ENCODE measurements around the gene PRAF2. TPM values are rescaled to one million over a fixed set of nuclear protein-coding genes. Genes with fewer than 3 reads are reported as not detected.

Gene PRAF2
- total and polyA plus RNA-seq, 9 of the 15 experiments (the other 6 are each of a cell fraction or from before 2014, with no cell fraction given), result 0.24 to 5.7 (median 2.0) TPM

DNA sequence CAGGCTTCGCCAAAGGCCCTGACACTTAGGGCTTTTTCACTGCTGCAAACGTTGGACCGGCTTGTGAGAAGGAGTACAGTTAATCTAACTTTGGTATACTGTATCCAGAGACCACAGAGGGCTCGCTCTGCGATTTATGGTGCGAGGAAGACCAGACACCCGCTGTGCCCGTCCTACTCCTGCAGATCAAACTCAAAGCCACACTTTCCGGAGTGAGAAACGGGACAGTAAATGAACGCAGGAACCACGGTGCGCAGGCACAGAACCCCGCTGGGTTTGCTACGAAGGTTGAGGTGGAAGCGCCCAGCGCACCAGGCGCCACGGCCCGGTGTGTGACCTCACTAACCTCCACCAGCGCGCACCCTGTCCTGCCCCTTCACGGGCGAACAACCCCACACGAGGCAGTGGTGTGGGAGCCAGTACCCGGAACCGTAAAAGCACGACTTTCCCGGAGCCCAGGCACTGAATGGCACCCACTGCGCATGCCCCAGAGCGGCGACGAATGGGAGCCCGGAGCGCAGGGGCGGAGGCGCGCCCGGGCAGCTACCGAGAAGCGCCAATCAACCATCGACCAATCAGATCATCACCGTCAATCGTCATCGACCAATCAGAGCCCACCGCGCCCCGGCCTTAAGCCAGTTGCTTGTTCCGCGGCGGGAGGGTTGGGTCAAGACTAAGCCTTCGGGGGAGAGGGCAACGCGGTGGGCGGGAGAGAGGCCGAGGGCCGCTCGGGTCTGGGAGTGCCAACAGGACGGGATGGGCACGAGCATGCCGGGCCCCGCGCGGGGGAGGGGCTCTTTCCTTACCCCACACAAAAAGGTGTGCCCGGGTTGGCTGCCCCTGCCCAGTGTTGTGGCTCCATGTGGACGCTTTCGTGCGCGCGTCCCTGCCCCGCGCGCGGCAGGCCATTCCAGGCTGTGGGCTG, 27.2 kb upstream of the PRAF2 start (continued):
- TF ChIP-seq, protein P1, sequence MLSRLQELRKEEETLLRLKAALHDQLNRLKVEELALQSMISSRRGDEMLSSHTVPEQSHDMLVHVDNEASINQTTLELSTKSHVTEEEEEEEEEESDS (CRISPR knock-in tag; IDR thresholded peaks at IDR 0.05), result no peak
- TF ChIP-seq CTBP1 (IDR thresholded peaks at IDR 0.05; ENCODE audit: borderline replicate concordance) (peak; percentile 99), MECOM (CRISPR knock-in tag; IDR thresholded peaks at IDR 0.05) (no peak), PHTF2 (CRISPR knock-in tag; IDR thresholded peaks at IDR 0.05) (no peak), ARID3A (IDR thresholded peaks at IDR 0.05; ENCODE audit: borderline replicate concordance, low read depth, low read length) (no peak), WHSC1 (IDR thresholded peaks at IDR 0.05; ENCODE audit: low read length) (no peak), CBX3 (IDR thresholded peaks at IDR 0.05; ENCODE audit: borderline replicate concordance in 1 of 2, low read length in 2 of 2) (no peak), OTX1 (CRISPR knock-in tag; IDR thresholded peaks at IDR 0.05) (no peak), RFX5 (IDR thresholded peaks at IDR 0.05; ENCODE audit: low read depth, low read length) (no peak), HSF4 (CRISPR knock-in tag; IDR thresholded peaks at IDR 0.05; ENCODE audit: borderline replicate concordance) (no peak), DMBX1 (CRISPR knock-in tag; IDR thresholded peaks at IDR 0.05; ENCODE audit: borderline replicate concordance) (no peak), CCNT2 (IDR thresholded peaks at IDR 0.05; ENCODE audit: borderline replicate concordance, extremely low read depth, insufficient read length, low read depth, low read length) (no peak), NONO (IDR thresholded peaks at IDR 0.05; ENCODE audit: low read depth in 2 of 2, low read length in 1 of 2) (no peak), HDGF (IDR thresholded peaks at IDR 0.05) (no peak)
- TF ChIP-seq, protein P2, sequence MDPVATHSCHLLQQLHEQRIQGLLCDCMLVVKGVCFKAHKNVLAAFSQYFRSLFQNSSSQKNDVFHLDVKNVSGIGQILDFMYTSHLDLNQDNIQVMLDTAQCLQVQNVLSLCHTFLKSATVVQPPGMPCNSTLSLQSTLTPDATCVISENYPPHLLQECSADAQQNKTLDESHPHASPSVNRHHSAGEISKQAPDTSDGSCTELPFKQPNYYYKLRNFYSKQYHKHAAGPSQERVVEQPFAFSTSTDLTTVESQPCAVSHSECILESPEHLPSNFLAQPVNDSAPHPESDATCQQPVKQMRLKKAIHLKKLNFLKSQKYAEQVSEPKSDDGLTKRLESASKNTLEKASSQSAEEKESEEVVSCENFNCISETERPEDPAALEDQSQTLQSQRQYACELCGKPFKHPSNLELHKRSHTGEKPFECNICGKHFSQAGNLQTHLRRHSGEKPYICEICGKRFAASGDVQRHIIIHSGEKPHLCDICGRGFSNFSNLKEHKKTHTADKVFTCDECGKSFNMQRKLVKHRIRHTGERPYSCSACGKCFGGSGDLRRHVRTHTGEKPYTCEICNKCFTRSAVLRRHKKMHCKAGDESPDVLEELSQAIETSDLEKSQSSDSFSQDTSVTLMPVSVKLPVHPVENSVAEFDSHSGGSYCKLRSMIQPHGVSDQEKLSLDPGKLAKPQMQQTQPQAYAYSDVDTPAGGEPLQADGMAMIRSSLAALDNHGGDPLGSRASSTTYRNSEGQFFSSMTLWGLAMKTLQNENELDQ (CRISPR knock-in tag; IDR thresholded peaks at IDR 0.05; ENCODE audit: borderline replicate concordance), result no peak
- TF ChIP-seq, protein P3, sequence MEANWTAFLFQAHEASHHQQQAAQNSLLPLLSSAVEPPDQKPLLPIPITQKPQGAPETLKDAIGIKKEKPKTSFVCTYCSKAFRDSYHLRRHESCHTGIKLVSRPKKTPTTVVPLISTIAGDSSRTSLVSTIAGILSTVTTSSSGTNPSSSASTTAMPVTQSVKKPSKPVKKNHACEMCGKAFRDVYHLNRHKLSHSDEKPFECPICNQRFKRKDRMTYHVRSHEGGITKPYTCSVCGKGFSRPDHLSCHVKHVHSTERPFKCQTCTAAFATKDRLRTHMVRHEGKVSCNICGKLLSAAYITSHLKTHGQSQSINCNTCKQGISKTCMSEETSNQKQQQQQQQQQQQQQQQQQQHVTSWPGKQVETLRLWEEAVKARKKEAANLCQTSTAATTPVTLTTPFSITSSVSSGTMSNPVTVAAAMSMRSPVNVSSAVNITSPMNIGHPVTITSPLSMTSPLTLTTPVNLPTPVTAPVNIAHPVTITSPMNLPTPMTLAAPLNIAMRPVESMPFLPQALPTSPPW (CRISPR knock-in tag; IDR thresholded peaks at IDR 0.05), result peak; percentile 62
- TF ChIP-seq, protein P4, sequence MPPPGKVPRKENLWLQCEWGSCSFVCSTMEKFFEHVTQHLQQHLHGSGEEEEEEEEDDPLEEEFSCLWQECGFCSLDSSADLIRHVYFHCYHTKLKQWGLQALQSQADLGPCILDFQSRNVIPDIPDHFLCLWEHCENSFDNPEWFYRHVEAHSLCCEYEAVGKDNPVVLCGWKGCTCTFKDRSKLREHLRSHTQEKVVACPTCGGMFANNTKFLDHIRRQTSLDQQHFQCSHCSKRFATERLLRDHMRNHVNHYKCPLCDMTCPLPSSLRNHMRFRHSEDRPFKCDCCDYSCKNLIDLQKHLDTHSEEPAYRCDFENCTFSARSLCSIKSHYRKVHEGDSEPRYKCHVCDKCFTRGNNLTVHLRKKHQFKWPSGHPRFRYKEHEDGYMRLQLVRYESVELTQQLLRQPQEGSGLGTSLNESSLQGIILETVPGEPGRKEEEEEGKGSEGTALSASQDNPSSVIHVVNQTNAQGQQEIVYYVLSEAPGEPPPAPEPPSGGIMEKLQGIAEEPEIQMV (tag; conservative IDR thresholded peaks at IDR 0.05; ENCODE audit: low read depth), result no peak
- TF ChIP-seq, protein P5, sequence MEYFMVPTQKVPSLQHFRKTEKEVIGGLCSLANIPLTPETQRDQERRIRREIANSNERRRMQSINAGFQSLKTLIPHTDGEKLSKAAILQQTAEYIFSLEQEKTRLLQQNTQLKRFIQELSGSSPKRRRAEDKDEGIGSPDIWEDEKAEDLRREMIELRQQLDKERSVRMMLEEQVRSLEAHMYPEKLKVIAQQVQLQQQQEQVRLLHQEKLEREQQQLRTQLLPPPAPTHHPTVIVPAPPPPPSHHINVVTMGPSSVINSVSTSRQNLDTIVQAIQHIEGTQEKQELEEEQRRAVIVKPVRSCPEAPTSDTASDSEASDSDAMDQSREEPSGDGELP (CRISPR knock-in tag; IDR thresholded peaks at IDR 0.05; ENCODE audit: borderline replicate concordance), result peak; percentile 25; the same call in 1 of the 2 replicates
